Measurements from ENCODE around the gene POLR3B. TPM values are rescaled to one million over a fixed set of nuclear protein-coding genes. Genes with fewer than 3 reads are reported as not detected.

POLR3B gene
- total and polyA plus RNA-seq, 2 of the 8 experiments (the other 6 are each of a cell fraction or from before 2014, with no cell fraction given): 5.0 to 13.2 TPM

GRCh38 chr12:106442575-106442974, 85.0 kb downstream of the POLR3B start (continued):
- TF ChIP-seq BCL11A (IDR thresholded peaks at IDR 0.05; ENCODE audit: low read depth in 2 of 2, low read length in 2 of 2) (no peak), HDAC2 (IDR thresholded peaks at IDR 0.05; ENCODE audit: borderline replicate concordance in 1 of 2, low read depth in 2 of 2, low read length in 2 of 2) (no peak), CHD7 (IDR thresholded peaks at IDR 0.05; ENCODE audit: insufficient replicate concordance, low read length) (no peak)

All from H1 (cell line).